HG03378 (cell line): ENCODE measurements around the gene CAPG.
"Not testable (repeated sequence)": the region's sequence is repeated elsewhere in the genome, so short reads cannot be mapped to it uniquely, and the experiment has no call there.

Source experiments
- ATAC-seq: cut with Tn5 transposase; IDR thresholded peaks from one replicate; pipeline ENCODE4 v1.9.1; 2021; ENCODE audit warnings: mild to moderate bottlenecking, moderate library complexity; ENCODE audit not compliant: unreplicated experiment

CAPG gene

DNA sequence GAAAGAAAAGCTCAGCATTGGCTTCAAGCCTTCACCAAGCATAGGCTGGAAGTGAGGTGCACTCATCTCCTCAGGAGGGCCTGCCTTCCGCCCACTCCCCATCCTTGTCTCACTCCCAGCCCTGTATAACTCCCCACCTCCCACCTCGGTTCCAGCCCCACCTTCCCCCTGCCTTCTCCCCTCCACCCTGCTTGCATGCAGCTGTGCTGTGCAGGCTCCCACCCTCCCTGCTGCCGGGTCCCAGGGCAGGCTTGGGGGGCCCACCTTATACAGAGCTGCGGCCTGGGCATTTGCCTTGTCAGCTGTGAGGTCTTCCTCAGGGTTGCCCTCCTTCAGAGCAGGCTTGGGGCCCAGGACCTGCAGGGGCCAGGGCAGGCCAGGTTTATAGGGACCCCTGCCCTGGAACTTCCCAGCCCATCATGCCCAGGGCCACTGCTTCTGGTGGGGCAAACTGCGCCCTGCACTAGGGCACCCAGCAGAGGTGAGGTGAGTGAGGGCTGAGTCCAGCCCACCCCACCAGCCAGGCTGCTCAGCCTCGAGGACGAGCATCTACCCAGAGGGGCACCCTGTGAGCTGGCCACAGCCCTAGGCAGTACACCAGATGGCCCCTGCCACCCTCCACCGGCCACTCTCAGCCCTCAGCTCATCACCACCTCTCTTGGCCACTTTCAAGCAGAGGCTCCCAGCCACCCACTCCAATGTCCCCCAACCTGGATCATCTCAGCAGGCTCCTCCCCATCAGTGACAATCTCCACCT, 11.6 kb downstream of the CAPG start:
- no peak for ATAC-seq

DNA sequence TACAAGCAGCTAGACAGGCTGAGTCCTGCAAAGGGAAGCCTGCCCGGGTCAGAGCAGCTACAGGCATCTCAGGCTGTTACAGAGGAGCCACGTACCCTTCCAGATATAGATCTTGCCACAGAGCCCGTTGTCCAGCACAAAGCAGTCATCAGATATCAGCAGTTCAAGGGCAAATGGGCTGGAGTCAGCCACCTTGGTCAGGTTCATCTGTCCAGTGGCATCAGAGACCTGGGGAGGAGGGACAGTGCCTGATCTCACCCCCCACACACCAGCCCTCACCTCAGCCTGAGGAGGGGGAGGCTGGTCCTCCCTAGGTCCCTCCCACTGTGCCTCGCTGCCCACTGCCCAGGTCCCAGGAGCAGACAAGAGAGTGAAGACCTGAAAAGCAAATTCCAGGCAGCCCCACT, 12.2 kb downstream of the CAPG start:
- ATAC-seq = no peak

- no peak for ATAC-seq
Measured at GRCh38 chr2:85396531-85397470, 13.4 kb downstream of the CAPG start.

DNA sequence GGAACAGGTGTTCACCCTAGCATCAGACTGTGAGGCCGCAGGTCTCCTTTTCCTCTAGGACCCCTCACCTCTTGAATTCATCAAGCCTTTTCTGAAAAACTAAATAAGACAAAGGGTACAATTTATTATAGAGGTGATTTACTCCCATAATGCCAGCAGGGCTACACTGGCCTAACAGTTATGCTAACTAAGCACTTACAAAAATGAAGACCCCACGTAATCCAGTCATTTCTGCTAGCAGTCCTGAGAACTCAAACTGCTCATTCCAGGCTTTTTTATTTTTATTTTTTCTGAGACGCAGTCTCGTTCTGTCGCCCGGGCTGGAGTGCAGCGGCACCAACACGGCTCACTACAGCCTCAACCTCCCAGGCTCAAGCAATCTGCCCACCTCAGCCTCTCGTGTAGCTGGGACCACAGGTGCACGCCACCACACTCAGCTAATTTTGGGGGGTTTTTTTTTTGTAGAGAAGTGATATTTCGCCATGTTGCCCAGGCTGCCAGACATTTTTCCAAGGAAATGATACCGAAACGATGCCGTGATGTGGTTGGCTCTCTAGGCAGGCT, 14.2 kb downstream of the CAPG start:
- ATAC-seq = no peak

DNA sequence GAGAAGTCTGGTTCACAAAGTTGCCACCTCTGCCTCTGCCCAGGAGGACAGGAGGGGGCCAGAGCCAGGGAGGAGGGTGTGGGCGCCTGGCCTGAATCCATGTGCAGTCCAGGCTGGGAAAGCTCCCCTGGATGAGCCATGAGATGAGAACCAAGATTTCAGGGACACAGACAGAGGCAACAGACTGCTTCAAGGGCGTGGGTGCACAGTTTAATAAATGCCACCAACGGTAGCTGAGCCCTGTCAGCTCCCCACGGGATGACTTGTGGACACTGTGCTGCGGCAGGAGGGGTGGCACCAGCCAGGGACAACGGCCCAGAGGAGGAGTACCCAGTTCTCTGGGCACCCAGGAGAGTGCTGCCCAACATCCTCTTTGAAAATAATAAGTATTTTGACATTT, 15.2 kb downstream of the CAPG start:
- no peak for ATAC-seq

DNA sequence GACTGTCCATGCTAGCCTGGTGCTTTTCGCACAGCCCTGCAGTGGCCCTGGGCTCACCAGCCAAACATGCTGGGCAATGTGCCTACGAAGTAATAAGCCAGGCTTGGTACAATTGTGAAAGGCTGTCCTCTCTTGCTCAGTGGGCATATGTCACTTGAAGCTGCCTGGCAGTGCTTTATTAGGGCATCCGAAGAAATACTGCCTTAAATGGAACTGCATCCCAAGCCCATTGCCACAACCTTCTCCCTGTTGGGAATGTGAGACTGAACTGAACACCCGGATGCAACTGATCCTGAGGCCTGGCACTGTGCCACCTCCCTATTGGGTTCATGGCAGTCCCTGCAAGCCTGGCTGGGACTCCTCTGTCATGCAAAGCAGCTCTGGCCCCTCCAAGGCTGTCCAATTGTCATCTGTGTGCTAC, 15.9 kb downstream of the CAPG start:
- no peak for ATAC-seq

- ATAC-seq = no peak
Measured at GRCh38 chr2:85393836-85394235, 16.3 kb downstream of the CAPG start.

DNA sequence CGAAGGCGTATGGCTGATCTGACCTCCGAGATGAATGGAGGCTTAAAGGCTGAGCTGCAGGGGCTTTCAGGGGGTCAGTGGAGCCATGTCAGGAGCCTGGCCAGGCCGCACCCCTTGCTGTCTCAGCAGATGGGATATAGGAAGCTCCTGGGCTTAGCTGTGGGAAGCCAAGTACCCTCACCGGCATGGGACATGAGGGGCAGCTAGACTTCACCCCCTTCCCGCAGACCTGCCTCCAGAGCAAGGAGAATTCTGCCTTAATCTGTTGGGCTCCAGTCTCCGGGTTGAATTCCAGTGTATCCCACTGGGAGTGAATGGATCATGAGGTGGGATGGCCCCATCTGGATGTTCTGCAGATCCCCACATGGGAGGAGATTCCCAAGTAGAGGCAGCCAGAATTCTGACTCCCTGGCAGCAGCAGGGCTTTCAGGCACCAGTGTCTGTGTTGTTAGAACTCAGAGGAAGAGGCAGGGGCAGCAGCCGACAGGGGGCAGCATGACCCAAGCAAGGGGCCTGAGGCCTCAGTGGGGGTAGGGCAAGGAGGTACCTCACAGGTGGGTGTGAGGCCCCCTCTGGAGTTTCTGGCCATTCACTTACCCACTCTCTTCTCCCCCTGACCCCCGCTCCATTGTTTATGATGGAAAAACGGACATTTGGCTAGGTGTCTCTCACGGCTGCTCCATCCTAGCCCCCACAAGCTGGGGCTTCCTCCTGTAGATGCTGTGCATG, 19.1 kb downstream of the CAPG start:
- ATAC-seq = no peak

DNA sequence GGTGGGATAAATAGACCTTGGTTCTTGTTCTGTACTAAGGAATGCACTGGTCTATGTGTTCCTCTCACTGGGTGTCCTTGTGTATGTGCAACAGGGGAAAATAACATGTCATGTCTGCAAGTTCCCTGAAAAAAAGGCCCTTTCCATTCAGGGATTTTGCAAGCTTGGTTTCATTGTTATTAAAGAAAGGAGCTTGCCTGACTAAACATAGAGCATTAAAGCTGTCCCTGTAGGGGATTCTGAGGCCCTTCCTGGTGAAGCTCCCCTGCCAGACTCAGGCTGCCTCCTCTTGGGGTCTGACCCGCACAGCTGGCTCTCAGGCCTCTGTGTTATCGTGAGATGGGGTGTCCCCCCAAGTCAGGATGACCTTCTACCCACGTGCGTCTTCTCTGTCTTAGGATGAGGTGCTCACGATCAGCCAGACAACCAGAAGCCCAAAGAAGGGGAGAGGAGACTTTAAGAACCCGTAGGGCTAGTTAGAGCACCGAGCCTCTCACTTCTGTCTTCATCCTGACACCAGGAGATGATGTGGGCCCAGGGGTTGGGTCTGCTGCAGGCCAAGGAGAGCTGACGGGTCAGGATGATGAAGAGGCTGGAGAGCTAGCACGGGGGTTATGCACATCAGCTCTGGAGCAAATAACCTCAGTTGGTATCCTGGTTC, 21.2 kb downstream of the CAPG start:
- ATAC-seq = no peak

- ATAC-seq = no peak
Measured at GRCh38 chr2:85387754-85388153, 22.4 kb downstream of the CAPG start.

DNA sequence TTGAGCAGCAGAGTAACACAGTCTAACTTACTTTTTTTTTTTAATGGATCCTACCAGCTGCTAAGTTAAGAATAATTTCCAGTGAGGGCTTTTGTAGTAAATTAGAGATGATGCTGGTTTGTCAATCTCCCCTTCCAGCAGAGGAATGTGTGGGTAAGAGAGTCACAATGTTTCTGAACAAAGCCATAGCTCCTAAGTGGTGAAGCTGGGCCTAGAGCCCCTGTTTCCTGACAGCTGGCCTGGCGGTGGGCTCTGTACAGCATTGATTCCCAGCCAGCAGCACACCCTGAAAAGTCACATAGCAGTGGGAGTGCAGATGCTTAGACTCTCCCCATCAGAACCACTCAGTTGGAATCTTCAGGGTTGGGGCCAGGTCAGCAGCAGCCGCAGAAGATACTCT, 24.4 kb downstream of the CAPG start:
- no peak for ATAC-seq

GRCh38 chr2:85383850-85384249, 26.3 kb downstream of the CAPG start:
- no peak for ATAC-seq

DNA sequence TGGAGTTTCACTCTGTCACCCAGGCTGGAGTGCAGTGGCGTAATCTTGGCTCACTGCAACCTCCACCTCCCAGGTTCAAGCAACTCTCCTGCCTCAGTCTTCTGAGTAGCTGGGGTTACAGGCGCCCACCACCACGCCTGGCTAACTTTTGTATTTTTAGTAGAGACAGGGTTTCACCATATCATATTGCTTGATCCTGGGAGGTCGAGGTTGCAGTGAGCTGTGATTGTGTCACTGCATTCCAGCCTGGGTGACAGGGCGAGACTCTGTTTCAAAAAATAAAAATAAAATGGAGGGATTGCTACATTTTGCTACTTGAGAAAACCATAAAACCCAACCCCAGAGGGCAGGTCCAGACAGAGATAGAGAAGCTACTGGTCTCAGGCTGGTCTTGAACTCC, 27.0 kb downstream of the CAPG start:
- not testable (repeated sequence) for ATAC-seq

- ATAC-seq = no peak
Measured at GRCh38 chr2:85380048-85380447, 30.1 kb downstream of the CAPG start.

DNA sequence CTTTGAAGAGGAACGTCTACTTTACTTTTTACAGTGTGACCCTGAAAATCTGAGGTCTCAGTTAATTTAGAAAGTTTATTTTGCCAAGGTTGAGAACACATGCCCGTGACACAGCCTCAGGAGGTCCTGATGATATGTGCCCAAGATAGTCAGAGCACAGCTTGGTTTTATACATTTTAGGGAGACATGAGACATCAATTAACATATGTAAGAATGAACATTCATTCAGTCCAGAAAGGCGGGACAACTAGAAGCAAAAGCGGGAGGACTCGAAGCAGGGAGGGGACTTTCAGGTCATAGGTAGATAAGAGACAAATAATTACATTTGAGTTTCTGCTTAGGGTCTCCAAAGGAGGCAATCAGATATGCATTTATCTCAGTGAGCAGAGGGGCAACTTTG, 31.9 kb downstream of the CAPG start:
- ATAC-seq = no peak

DNA sequence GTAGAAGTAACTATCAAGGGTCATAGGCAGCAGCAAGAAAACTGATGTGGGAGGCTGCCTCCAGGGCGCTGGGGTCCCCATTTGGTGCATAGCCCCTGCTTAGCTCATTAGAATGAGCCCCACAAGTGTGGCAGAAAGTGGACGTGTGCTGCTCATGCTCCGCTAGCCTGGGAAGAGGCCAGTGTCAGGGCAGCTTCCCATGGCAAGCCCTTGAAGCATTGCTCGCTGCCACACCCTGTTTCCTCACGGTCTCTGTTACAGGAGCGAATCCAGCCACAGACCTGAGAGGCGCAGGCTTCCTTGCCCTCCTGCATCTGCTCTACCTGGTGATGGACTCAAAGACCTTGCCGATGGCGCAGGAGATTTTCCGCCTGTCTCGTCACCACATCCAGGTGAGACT, 33.1 kb downstream of the CAPG start:
- ATAC-seq = no peak

DNA sequence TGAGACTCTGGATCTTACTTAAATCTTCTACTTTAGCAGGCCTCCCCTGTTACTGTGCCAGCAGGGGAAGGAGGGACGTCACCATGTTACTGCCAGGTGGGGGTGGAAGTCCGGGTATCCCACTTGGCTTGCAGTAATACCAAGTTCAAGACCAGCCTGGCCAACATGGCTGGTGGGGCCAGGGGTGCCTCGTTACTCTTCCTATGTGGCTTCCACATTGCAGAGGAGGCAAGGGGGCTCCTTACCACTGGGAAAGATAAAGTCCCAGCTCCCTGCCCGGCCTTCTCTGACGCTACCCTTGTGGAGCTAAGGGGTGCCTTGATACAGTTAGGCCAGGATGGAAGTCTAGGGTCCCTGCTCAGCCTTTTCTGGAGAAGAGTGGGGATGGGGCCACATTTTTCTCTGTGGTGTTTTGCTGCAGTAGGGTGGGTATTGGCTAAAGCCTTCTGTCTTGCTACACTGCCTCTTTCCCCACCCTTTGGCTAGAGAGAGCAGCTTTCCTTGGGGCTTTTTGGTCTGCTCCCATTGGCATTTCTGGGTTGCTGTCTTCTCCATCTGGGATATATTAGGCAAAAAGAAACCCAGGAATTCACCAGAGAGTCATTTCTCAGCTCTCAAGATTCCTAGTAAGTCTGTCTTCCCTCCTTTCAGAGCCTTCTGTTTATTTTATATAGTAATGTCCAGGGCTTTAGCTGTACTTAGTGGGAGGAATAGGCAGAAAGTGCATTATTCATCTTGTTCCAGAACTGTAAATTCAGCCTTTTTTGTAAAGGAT, 33.7 kb downstream of the CAPG start:
- ATAC-seq = no peak

- no peak for ATAC-seq
Measured at GRCh38 chr2:85371045-85371444, 39.1 kb downstream of the CAPG start.

- no peak for ATAC-seq
Measured at GRCh38 chr2:85369500-85369899, 40.7 kb downstream of the CAPG start.

GRCh38 chr2:85368921-85369320, 41.2 kb downstream of the CAPG start:
- ATAC-seq = no peak
